Gastrocnemius medialis (tissue), 4 donors: ENCODE measurements around the gene TPM2.

Source experiments
- CTCF ChIP-seq, 5 experiments: fragments of 450-650 bp in 3 of 5; fragments of 200-600 bp in 2 of 5; sonication (generic) in 2 of 5; IDR thresholded peaks in 4 of 5; conservative IDR thresholded peaks in 1 of 5; 1 replicate in 4 of 5; 2 replicates in 1 of 5; pipeline ENCODE4 v1.5.1; 2016 to 2019; ENCODE audit warnings: antibody characterized with exemption in 5 of 5, mild to moderate bottlenecking in 3 of 5, moderate library complexity in 3 of 5
- POLR2A ChIP-seq, 2 donors: fragments of 450-650 bp; IDR thresholded peaks; one replicate each; pipeline ENCODE4 v1.6.1; 2017; ENCODE audit warnings: antibody characterized with exemption in 2 of 2, mild to moderate bottlenecking in 2 of 2, moderate library complexity in 2 of 2

GRCh38 chr9:35636135-35636876 lies 53.4 kb downstream of the TPM2 start:
- no peak for TF ChIP-seq CTCF (IDR thresholded peaks at IDR 0.05 in 4 of 5, conservative IDR thresholded peaks at IDR 0.05 in 1 of 5)
- no peak for TF ChIP-seq POLR2A (IDR thresholded peaks at IDR 0.05)
